LoVo (cell line): Measurements from ENCODE around the gene DAPK2.

Experiments used
- DNase-seq: peaks from one replicate; pipeline ENCODE4 v3.0.0-alpha.2; 2016; ENCODE audit warnings: low spot score

DAPK2 gene

GRCh38 chr15:63861946-63862517 is 184.3 kb downstream of the DAPK2 start:
- DNase-seq, result no peak

DNA sequence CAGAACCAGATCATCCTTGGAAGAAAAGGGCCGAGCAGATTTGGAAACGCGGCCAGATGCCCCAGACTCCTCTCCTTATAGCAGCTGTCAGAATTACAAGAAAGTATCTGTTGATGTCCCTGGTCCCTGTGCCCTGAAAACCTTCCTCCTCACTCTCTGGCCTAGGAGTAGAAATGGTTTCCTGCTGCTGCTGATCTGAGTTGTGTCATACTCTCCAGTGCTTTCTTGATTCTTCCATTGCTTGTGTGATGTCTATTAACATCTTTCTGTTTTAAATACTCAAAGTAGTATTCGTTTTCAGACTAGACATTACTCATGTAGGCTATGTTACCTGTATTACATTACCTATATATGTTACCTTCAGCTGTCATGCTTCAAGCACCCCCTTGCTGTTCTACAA is 185.7 kb downstream of the DAPK2 start:
- no peak for DNase-seq

- DNase-seq, result no peak
Observed at GRCh38 chr15:63860155-63860554, 186.1 kb downstream of the DAPK2 start.

- DNase-seq, result no peak
Observed at GRCh38 chr15:63858881-63859280, 187.4 kb downstream of the DAPK2 start.

- DNase-seq, result no peak
Observed at GRCh38 chr15:63858448-63858847, 187.8 kb downstream of the DAPK2 start.

- DNase-seq, result no peak
Observed at GRCh38 chr15:63857461-63857856, 188.8 kb downstream of the DAPK2 start.
